Measurements from ENCODE around the gene TEP1.

- TF ChIP-seq, protein P1, sequence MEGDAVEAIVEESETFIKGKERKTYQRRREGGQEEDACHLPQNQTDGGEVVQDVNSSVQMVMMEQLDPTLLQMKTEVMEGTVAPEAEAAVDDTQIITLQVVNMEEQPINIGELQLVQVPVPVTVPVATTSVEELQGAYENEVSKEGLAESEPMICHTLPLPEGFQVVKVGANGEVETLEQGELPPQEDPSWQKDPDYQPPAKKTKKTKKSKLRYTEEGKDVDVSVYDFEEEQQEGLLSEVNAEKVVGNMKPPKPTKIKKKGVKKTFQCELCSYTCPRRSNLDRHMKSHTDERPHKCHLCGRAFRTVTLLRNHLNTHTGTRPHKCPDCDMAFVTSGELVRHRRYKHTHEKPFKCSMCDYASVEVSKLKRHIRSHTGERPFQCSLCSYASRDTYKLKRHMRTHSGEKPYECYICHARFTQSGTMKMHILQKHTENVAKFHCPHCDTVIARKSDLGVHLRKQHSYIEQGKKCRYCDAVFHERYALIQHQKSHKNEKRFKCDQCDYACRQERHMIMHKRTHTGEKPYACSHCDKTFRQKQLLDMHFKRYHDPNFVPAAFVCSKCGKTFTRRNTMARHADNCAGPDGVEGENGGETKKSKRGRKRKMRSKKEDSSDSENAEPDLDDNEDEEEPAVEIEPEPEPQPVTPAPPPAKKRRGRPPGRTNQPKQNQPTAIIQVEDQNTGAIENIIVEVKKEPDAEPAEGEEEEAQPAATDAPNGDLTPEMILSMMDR (IDR thresholded peaks at IDR 0.05; ENCODE audit: control extremely low read depth in 1 of 3, insufficient read depth in 1 of 3, low read depth in 1 of 3, low read length in 3 of 3) = no peak
- TF ChIP-seq CREB1 (IDR thresholded peaks at IDR 0.05) (no peak), SP2 (IDR thresholded peaks at IDR 0.05; ENCODE audit: low read length) (no peak), RFX5 (IDR thresholded peaks at IDR 0.05; ENCODE audit: borderline replicate concordance, low read depth, low read length) (no peak)
Observed at GRCh38 chr14:20333494-20333841, 79.8 kb downstream of the TEP1 start.
